Mucosa of gallbladder (tissue), 1 donor: ENCODE measurements around the gene NPFFR1. TPM values are rescaled to one million over a fixed set of nuclear protein-coding genes. Genes with fewer than 3 reads are reported as not detected.
"Not testable (repeated sequence)": the region's sequence is repeated elsewhere in the genome, so short reads cannot be mapped to it uniquely, and the experiment has no call there.

ENCODE experiments used
- DNase-seq: peaks from one replicate; pipeline ENCODE4 v3.0.0-alpha.2; 2020; ENCODE audit warnings: low spot score
- total RNA-seq: library from RNA; stranded (reverse); gene quantifications from one replicate; pipeline ENCODE4 v1.2.1, GENCODE V29; 2021
- donor health status: DM: no; HTN: no; CAD: no.

The NPFFR1 gene
- total RNA-seq, 1 donor from 2014 or later = 0.03 TPM

GRCh38 chr10:70227548-70228320, 56.1 kb downstream of the NPFFR1 start:
- DNase-seq = peak; percentile 62

GRCh38 chr10:70223728-70224127, 60.1 kb downstream of the NPFFR1 start:
- no peak for DNase-seq

GRCh38 chr10:70222811-70223447, 60.9 kb downstream of the NPFFR1 start:
- not testable (repeated sequence) for DNase-seq

- peak; percentile 35 for DNase-seq
These were observed 61.4 kb downstream of the NPFFR1 start for GRCh38 chr10:70222340-70222794.

GRCh38 chr10:70221030-70221429, 62.8 kb downstream of the NPFFR1 start:
- no peak for DNase-seq

GRCh38 chr10:70212879-70213278, 70.9 kb downstream of the NPFFR1 start:
- DNase-seq = no peak

GRCh38 chr10:70212277-70212676, 71.5 kb downstream of the NPFFR1 start:
- DNase-seq = no peak

- DNase-seq = no peak
These were observed 77.0 kb downstream of the NPFFR1 start for GRCh38 chr10:70206762-70207161.

GRCh38 chr10:70201105-70201504, 82.7 kb downstream of the NPFFR1 start:
- DNase-seq = no peak

- no peak for DNase-seq
These were observed 84.9 kb downstream of the NPFFR1 start for GRCh38 chr10:70198696-70199466.

Other genes with a start within 250 kb of the NPFFR1 start
- 21.1 TPM for gene MACROH2A2, start 231.2 kb downstream of the NPFFR1 start, total RNA-seq
- 12.2 TPM for gene AIFM2, start 151.2 kb downstream of the NPFFR1 start, total RNA-seq
- gene TYSND1, start 137.3 kb downstream of the NPFFR1 start, total RNA-seq = 21.4 TPM
- 106 TPM for gene SAR1A, start 113.5 kb downstream of the NPFFR1 start, total RNA-seq
- 148 TPM for gene PPA1, start 50.6 kb downstream of the NPFFR1 start, total RNA-seq
- 11.4 TPM for gene LRRC20, start 98.6 kb upstream of the NPFFR1 start, total RNA-seq
- 88.2 TPM for gene EIF4EBP2, start 120.1 kb upstream of the NPFFR1 start, total RNA-seq
- 0.12 TPM for gene NODAL, start 157.7 kb upstream of the NPFFR1 start, total RNA-seq
- gene PALD1, start 194.8 kb upstream of the NPFFR1 start, total RNA-seq = 15.5 TPM